Measurements from ENCODE around the gene FARS2.

FARS2 gene

DNA sequence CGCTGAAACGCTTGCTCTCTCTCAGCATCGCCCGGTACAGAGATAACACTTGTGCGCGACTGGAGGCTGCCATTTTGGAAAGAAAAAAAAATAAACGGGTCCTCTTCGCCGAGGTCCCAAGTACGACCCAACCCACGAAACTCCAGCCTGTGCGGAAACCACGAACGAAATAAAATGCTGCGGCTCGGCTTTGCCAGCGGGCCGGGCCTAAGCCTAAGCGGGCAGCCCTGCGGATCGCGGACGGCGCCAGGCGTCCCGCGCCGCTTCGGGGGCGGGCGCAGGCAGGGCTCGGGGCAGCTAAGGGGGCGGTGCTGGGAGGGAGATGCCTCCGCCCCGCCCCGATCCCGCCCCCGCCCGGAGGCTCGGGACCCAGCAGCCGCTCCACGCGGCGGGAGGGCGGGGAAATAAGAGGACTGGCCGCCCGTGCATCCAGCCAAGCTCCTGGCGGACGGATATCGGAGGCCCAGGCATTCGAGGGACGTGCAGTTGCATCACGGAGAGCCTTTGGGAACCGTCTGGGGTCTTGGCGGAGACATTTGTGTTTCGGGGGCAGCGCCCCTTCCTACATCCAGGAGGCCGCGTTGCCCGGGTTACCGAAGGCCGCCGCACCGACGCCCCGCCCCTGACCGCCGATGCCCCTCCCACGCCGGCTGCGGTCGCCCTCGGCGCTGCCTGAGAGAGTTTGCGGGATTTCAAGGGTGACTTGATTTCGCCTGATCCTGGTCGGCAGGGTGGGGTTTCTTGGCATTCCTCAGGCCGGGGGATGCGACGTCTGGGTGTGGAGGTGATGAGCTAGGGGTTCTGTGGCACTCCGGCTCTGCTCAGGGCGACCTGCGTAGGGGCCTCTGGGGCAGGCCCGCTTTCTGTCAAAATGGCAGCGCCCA is at the start of gene FARS2, which contains the start of gene LYRM4:
Gene FARS2 (plus strand): TSS at position 853 of the 884 bp plus-strand sequence.
Gene LYRM4 (minus strand): TSS at position 290 of the 884 bp plus-strand sequence. CDS start 217 bp downstream, at position 73.
- peak; percentile 94 for DNase-seq

DNA sequence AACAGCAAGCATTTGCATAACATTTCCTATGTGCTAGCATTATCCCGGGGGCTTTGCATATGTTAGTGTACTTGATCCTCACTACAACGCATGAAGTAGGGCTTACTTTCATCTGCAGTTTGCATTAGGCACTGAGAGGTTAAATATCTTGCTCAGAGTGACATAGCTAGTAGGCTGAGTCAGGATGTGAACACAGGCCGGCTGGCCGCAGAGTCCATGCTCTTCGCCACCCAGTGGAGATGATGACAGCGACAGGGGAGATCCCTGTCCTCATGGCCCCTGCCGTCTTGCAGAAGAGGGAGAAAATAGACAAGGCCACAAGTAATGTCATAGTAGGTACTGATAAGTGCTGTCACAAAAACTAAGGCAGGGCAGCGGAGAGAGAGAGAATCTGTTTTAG is 47.5 kb upstream of the FARS2 start:
- DNase-seq, result no peak

DNA sequence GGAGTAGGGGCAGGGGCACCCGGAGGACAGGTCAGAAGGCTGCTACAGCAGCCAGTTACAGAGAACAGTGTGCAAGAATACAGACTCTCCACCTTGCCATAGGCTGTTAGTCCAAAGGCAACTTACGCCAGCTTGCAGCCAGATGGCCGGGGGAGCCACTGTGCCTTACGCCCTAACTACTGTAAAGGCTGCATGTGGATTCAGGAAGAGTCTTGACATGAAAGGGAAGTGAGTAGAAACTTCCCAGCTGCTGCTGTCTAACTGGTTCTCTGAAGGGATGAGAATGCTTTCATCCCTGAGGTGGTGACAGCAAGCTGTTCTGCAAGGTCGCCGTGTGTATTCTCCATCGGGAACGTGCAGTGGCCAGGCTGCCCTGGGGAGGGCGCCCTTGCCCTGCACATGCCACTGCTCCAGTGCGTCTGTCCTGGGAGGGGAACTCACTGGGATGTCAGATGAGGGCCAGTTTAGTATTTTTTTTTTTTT is 46.7 kb upstream of the FARS2 start:
- DNase-seq, result peak; percentile 46

DNA sequence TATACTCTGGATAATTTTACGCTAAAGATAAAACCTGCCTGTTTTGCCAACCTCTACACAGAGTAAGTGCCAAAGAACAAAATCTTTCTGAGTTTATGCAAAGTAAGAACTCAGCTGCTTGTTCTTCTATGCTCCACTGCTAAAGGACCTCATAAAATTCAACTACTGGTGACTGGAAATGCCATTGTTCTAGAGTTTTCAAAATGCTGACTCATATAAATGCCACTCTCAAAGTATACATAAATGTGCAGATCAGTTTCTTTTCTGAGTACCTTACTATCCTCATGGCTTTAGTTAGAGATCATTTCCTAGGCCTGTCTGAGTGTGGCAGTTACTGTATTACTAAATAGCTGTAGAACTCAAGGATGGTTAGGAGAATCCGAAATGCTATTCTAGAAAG is 46.2 kb upstream of the FARS2 start:
- no peak for DNase-seq

DNA sequence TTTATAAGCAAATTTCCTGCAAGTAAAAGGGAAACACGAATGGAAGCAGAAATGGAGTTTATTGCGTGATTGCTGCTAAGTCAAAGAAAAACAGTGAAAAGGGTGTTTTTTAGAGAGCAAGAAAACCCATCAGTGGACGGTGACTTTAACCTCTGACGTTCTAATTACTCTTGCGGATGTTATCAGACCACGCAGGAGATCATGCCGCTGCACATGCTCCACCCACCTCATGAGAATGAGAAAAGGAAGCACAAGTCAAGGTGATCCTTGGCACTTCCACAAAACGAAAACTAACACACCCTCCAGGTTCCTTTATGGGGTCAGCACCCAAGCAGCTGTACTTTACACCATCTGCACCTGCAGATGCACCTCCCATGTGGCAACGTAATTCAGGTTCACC is 45.5 kb upstream of the FARS2 start:
- DNase-seq, result peak; percentile 15

DNA sequence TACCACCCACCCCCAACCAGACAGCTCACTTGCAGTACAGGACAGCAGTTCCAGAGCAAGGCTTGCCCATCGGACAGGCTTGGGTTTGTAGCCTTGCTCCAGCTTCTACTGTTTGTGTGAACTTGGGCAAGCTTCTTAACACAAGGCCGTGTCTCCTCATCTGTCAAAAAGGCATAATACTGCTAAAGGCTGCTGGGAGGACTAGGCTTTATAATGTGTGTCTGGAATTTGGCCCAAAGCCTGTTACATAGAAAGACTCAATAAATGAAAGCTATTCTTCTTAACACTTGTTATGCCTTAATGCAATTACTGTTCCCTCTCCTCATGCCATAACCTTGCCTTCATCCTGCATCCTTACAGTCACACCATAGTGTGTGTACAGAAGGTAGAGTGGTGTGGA is 44.0 kb upstream of the FARS2 start:
- no peak for DNase-seq

DNA sequence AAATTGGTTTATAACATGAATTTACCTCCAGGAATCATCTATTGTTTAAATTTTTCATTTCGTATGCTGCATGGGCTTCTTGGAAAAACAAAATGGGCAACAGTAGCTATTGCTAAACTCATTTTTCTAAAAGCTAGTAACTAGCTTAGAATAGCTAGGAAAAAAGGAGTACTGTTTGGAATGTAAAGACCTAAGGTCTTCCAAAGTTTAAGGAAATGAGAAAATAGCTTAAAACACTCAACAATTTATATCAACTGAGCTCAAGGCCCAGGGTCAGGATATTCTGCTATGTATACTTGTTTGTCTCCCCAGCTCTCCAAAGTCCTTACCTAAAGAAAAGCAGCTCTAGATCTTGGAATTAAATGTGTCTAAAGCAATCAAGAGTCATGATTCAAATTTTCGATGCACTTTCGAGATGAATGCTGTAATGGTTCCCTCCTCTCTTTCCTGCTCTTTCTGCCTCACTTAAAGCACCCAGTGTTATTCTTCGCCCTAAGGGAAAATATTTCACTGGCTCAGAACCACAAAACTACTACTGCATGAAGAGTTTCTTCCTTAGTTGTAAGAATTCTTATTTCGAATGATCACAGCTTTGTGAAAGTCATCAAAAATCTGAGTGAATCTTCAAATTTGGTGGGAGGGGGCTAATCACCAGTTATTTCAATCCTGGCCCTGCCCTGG is 42.2 kb upstream of the FARS2 start:
- DNase-seq, result no peak

DNA sequence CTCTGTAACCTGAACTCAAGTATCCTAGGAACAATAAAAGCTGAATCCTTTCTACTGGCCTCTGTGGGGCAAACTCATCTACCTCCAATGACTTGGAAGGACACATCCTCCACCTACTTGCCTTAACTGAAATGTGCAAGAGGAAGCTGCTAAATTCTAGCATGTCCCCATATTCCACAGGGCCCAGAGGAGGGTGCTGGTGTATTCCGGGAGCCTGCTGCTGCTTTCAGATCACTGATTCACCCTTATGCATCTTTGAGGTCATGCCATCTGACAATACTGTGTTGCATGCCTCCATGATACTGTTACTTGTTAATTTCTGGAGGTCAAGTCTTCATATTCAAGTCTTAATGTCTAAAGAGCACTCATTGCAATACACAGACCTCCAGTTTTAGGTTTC is 40.9 kb upstream of the FARS2 start:
- DNase-seq, result no peak

DNA sequence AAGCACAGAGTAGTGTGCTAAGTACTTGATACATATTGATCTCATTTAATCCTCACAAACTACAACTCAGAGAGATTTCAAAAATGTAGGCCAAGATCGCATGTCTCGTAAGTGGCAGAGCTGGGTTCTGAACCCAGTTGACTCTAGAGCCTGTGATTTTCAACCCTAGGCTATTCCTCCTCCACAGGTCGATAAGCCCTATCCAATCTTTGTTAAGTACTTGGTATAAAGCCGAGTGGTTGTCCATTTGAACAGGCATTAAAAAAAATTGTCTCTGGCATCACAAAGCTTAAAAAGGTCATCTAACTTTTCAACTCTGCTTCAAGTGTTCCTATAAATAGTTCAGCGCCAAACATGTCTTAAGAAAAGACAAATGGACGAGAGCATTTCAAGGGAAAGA is 38.0 kb upstream of the FARS2 start:
- no peak for DNase-seq

DNA sequence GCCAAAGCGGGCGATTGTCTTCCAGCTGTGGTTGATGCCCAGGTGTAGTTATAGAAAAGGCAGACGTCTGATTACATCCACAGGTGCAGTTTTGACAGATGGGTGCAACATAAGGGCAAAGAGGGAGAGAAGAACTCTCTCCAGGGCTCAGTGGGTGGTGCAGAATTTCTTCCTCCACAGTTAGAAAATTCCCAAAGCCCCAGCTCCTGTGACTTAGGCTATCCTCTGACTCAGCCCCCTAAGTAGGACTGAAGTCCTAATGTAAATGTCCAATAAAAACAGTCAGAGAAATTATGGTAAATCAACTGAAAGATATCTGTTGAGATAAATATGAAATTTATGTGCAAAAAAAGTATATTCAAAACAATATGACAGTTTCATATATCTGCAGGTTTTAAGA is 32.0 kb upstream of the FARS2 start:
- peak; percentile 23 for DNase-seq

DNA sequence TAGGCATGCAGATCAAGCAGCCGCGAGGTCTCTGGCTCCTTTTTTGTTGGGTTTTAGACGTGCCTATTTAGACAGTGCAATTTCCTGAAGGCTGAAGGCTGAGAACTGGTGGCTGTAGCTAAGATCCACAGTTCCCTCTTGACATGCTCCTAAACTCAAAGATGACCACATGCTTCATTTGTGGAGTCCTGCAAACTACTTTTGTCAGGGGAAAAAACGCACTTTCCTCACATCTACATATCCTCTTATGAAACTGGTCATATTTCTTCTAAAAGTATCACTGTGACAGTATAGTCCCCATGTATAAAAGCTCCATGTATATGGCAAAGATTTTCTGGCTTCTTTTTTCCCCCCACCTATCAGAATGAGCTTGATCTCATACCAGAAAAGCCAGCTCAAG is 31.2 kb upstream of the FARS2 start:
- no peak for DNase-seq

DNA sequence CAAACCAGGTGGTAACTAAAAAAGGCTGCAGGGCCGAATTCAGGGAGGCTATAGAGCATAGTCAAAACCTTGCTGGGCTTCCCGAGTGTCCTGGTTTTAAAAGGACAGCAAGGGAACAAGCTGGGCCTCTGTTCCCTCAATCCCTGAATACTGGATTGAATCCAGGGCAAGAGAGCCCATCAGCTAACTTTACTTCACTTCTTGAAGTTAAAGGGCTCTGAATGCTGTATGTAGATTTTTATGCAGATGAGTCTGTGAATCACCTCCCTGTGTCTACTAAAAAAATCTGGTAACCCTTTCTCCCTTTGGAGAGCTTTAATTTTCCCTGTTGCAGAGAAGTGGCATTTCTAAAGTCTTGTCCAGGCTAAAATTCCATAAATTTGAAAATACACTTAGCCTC is 30.0 kb upstream of the FARS2 start:
- DNase-seq, result no peak

DNA sequence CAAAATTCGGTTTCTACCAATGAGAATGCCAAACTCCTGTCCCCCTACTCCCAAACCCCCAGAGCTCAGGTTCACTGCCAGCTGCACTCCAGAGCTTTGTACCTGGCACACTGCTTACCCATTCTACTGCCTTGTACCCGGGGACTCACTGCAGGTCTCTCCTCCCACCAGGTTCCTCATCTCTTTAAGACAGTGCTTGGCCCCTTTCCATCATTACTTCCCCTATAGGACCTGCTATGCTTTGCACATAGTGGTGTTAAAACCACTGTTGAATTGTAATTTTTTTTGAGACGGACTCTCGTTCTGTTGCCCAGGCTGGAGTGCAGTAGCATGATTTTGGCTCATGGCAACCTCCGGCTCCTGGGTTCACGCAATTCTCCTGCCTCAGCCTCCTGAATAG is 26.4 kb upstream of the FARS2 start:
- DNase-seq, result no peak

DNA sequence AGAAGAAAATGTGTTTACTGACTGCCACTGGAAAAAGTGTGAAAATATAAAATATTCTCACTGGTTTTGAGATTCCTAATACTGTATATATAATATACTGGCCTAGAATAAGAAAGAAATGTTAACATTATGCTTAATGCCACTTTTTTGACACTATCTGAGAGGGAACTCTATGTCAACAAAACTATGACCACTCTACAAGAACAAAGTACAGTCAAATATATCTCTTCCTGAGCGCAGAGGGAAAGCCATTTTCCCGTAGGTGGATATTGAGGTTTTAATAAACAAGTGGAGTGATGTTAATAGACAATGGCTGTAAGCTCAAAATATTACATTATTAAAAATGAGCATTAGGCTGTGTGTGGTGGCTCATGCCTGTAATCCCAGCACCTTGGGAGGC is 25.5 kb upstream of the FARS2 start:
- no peak for DNase-seq

DNA sequence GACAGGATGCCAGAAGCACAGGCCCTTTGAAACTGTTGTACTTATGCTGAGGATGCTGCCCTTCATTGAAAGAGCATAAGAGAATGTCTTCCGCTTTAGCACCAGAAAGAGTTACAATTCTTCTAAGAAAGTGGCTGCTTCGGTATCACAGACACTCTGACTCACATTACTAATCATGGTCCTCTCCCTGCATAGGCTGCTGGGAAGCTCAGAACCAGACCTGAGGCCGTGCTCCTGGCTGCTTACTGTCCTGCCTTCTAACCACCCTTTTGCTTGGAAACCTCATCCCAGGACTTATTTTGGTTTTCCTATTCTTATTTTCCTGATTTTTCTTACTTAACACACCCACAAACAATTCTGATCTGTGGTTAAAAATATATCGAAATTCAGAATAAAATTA is 23.5 kb upstream of the FARS2 start:
- no peak for DNase-seq

DNA sequence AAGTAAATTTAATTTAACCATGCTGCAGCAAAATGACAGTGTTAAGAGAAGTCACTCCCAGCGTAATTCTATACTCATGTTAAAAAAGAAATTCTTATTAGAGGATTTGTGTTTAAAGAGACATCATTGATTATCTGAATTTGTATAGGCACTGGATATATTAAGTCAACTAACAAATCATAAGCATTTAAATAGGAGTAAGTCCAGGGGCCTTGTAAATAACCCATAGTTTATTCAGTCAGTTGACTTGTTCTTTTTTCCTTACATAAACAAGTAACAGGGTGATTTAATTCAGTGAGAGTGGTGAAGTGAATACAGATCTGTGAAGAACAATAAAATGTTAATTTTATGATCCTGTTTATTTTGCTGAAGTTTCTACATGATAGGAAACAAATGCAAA is 23.0 kb upstream of the FARS2 start:
- DNase-seq, result no peak

DNA sequence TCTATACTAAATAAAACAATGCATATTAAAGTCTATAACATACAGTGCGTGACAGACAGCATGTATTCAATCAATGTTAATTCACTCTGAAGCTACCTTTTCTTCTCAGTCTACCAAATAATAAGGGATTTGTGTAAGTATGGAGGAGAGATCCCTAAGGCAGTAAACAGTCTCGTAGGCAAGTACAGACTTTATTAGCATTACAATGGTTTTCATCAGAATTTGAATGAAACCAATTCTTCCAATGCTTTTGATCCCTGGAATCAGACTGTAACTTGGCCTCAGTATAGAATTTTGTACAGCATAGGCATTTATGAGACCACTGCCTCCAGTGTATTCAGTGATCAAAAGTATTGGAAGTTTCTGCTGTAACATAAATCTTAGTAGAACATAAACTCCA is 20.1 kb upstream of the FARS2 start:
- no peak for DNase-seq

DNA sequence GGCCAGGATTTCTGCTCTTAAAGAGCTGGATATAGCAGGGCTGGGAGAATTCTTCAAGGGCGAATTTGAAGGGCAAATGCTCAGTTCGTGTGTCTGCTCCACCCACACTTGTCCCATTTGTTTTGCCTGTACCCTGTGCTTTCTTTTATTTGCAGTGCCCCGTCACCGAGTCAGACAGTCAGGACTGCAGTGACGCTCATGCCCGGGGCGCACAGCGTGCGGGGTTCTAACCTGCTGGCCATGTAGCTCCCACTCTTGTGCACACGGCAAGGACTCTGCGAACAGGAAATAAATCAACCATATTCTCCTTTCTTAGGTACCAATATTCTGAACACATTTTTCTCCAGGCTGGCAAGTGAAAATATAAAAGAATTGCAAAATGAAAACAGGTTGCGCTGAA is 18.2 kb upstream of the FARS2 start:
- no peak for DNase-seq

DNA sequence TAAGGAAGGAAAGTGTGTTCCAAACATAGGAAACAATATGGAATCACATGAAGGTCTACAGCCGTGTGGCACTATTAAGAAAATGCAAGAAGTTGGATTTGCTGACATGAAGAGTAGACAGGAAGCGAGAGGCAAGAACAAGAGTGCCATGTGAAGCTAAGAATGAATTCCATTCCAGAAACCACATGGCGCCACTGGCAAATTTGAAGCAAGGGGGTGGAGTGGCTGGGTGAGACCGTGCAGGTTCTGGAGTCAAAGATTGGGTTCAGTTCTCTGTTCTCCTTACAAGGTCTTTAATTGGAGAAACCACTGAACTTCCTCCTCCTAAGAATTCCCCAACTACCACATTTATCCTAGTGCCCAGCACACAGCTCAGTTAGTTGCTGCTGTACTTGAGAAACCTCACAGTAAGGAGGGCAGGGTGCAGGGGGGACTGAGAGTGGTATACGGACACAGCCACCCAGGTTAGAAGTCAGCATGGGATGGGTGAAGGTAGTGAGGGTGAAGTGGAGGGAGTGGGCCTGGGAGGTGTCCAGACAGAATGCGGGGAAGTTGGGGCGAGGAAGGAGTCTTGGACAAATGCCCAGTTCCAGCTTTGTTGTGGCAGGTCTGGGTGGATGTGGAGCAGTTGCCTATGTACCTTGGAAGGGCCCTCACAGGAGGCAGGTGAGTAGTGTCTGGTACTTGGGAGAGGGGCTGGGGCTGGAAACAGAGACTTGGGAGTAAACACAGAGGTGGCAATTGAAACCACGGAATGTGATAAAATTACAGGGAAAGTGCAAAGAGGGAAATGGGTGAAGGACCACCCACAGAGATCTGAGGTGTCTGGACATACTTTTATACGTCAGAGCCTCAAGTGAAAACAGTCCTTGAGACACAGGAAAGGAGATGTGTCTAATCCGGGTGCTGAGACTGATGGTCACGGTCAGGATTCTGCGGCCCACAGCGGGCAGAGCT is 14.9 kb upstream of the FARS2 start:
- no peak for DNase-seq

DNA sequence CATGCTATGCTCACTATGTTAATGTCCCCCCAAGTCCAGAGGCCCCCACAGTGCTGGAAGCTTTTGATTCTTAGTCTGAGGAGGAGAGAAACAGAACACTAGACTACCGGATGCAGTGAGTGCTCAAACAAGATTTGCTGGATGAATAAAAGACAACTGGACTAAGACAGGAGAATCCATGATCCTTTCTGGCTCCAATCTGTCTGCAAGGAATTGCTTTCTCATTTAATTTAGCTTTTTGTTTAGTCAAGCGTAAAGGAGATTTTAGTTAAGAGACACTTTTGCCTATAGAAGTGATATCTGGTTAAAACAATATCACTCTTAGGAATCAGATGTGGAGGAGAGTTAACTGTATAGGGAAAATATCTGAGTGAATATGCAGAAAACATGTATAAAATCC is 14.1 kb upstream of the FARS2 start:
- DNase-seq, result no peak

DNA sequence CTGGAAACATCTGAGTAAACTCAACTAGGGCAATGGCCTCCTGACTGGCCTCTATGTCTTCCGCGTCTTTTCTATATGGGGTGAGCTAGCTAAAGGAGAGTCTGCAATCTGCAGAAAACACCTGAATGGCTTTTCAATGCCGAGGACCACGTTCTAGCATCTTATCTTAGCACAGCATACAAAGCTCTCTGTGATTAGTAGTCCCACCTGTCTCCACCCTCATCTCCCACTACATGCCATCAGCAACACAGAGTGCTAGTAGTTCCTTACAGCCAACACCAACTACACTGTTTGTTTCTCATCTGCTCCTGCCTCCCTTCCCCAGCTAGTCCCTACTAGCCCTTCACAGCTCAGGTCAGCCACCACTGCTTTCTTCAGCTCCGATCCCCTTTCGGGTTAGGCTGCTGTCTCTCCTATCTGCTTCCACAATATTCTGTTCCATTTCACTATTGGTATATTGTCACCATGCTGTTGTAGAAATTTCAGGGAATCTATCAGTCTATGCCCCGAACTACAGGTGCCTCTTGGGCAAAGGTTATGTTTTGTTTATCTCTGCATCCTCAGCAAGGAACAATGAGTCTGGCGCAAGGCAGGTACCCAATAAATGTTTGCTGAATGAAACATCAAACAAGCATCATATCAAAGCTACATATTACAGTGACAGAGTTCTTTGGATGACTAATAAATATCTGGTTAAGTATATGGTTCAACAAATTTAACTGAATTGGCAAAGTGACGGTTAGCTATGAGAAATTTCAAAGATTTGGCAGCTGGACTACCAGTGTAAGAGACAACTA is 12.8 kb upstream of the FARS2 start:
- DNase-seq, result no peak

DNA sequence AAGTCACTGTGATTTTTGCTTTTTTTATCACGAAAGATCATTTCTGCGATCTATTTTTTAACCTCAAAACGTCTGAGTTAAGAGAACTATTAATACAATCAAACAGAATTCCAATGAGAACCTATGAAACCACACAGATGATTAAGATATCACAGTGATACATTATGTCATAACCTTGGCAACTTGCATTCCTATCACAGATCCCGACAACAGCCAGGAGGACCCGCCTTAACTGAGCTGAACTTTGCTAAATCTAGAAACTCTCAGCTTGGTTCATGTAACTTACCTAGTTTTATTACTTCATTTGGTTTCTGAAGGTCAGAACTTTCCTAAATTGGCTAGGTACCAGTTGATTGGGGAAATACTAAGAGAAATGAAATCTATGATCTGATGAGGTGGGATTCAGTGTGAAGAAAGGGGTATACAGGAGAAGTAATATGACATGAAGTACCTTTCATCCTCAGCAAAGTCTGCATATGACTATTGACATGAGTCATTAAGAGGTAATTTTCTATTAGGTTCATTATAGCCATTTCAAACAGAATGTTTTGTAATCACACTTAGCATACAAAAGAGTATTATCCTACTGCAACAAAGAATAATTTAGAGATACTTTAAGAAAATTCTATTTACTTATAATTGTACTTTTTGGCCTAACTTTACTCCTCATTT is 11.7 kb upstream of the FARS2 start:
- DNase-seq, result no peak
